GM04503 (cell line): ENCODE measurements around the gene CAMSAP1.

ENCODE experiments used
- DNase-seq: peaks from one replicate; pipeline ENCODE4 v3.0.0-alpha.2; 2012; ENCODE audit warnings: low read depth

The CAMSAP1 gene

DNA sequence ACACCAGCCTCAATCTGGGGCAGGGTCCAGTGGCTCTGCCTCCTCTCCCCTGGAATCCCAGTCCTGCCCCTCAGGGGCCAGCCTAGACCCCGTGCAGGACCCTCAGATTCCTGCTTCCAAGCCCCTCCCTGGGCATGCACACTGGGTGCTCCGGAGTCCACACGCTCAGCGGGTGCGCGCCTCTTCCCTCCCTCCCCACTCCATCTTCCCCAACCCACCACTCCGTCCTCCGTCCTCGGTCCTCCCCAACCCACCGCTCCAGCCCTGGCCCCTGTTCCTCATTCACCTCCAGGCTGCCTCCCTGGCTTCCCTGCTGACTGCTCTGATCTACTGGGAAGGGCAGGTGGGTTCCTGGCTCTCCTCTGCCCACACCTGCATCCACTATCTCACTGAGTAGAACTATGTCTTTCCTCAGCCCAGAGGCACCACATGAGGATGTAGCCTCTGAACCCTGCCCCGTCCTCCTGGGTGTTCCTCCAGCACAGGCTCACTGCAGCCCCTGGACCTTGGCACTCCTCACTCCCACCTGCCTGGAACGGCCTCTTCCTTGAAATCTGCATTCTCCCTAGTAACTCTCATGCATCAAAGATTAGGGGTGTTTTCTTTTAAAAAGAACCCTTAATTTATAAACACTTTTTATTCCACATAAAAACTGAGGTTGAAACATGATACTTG, 92.8 kb downstream of the CAMSAP1 start:
- DNase-seq = no peak

DNA sequence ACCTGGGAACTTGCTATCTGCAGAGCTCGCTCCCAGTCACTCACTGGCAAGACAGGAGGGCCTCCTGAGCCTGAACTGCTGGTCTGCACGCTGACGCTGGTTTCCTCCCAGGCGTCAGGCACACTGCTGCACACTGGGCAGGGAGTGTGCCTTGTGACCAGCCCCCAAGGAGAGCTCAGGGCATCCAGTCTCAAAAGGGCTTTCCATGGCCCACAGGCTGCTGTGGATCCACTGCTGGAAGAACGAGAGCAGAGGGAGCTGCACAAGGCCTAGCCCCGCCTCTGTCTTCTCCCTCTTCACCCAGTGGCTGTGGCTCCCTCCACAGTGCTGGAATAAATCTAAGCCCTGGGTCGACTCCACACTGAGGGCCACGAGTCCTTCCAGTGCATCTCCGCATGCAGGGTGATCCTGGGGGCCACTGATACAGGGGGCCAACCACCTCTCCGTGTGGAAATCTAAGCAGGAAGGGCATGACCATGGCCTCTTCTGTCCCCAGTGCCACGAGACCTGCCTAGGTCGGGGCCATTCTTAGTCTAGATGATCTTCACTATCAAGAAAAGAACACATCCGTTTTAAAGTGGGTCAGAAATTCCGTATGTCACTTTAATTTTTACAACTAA, 93.6 kb downstream of the CAMSAP1 start:
- no peak for DNase-seq

- DNase-seq = no peak
Measured at GRCh38 chr9:135812961-135813360, 94.4 kb downstream of the CAMSAP1 start.

DNA sequence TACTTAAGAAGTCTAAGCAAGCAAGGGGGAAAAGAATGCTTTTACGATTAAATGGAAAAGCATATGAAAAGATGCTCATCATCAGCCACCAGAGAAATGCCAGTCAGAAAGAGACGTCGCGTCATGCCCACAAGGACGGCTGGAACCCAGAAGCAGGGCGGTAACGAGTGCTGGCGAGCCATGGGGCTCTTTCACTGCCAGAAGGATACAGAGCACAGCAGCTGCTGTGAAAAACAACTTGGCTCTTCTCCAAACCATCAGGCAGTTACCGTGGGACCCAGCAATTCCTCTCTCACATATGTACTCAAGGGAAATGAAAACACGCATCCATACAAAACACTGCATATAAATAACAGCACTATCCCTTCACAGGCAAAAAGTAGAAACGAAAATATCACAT, 95.5 kb downstream of the CAMSAP1 start:
- DNase-seq = no peak

DNA sequence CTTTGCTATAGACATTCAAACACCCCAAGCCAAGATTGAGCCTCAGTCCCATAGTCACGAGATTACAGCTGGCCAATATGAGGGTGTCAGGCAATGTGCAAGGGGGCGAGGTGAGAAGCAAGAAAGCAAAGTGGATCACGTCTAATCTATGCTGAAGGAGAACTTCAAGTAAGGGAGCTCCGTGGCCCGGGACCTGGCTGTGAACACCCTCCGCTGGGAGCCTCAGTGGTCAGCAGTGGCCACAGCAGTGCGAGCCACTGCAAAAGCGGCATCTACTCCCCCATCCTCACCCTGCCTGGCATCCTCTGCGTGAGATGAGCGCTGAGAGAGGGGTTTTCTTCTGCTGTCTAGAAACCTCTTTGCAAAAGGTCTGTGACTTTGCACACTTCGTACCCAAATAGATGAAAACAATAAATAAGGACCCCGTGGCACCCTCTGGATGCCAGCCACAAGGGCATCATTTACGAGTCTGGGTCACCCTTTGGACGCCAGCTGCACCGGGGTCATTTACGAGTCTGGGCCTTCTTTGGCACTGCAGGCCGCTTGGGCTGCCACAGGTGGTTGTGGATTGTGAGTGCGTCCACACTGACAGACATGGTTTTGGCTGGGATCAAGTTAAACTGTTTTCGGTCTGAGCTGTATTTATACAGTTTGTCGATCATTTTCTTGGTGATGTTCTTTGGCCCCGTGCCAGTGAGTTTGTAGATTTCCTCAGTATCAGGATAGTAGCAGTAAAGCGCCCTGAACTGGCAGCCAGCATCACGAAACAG, 96.4 kb downstream of the CAMSAP1 start:
- DNase-seq = no peak

DNA sequence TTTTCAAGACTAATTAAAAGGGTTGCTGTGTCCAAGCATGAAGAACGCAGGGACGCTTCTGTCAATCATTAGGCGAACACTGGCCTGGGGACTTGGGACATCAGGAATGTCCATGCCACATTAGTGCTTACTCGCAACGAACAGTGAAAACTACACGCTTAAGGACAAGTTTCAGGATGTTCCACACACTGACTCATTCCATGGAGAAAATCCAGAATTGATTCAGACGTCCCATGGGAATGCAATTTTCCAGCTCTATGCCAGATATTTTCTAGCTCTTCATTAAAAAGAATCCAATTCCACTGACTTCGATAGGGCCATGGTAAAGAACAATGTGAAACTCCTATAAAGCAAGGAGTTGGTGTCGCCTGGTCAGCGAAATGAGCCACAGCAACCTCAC, 98.2 kb downstream of the CAMSAP1 start:
- DNase-seq = peak; percentile 25

GRCh38 chr9:135805422-135806022, 101.8 kb downstream of the CAMSAP1 start:
- no peak for DNase-seq

GRCh38 chr9:135804581-135805421, 102.5 kb downstream of the CAMSAP1 start:
- no peak for DNase-seq

DNA sequence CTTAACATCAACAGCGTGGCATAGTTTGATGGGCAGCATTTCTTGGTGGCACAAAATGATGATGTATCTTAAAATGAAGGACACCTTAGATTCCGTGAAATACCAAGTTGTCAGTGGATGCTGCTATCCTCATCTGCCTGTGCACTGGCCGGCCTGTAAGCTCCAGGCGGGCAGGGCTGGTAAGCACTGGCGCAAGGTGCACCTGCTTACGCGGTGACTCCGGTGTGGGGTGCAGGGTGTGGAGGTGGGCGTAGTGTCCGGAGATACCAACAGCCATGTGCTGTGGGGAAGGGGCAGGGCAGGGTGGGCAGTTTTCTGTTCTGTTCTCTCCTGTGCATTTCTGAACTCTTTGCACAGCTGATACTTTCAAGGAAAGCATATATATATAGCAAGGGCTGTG, 103.9 kb downstream of the CAMSAP1 start:
- DNase-seq = no peak

- no peak for DNase-seq
Measured at GRCh38 chr9:135802876-135803419, 104.4 kb downstream of the CAMSAP1 start.

- DNase-seq = no peak
Measured at GRCh38 chr9:135801070-135801469, 106.3 kb downstream of the CAMSAP1 start.

DNA sequence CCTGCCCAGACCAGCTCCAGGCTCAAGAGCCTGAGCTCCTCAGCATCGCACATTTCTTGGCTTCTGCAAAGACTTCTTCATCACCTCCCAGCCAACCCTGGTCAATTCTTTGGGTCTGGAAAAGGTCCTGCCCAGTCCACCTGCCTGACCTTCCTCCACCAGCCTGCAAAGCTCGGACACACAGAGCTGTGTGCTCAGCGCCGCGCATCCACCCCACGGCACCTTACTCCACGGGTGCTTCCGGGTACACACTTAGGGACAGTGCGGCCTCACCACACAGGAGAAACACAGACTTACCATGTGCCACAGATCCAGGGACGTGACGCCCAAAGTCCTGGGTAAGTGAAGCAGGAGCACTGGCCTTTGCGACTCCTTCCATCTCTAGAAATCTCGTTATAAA, 108.1 kb downstream of the CAMSAP1 start:
- no peak for DNase-seq

GRCh38 chr9:135798263-135798585, 109.1 kb downstream of the CAMSAP1 start:
- DNase-seq = no peak

DNA sequence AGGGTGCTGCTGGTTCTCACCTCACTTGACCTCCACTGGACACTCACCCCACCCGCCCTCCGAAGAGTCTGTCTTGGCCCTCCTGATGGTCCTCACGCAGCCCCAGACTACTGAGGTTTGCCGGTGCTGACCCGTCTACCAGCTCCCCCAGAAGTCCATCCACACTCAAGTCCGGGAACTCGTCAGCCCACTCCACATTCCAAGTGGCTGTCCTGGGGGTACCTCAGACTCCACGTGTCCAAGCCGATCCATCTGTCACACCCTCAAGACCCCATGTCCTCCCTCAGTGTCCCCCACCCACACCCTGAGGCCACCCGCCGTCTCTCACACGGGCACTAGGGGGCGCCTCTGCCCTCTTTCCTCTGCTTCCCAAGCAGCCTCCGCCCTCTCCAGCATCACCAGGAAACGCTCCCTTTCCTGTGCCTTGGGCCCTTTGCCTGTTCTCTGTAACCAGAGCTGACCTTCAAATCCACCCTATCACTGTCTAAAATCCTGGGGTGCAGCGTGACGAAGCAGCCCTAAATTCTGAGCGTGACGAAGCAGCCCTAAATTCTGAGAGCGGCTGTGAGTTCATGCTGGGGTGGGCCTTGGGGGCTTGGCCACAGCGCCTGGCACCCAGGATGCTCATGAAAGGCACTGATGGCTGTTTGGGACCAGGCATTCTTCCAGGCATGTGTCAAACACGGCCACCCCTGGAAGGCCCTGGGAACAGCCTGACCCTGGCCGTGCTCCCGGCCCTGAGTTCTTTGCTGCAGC, 109.7 kb downstream of the CAMSAP1 start:
- no peak for DNase-seq

DNA sequence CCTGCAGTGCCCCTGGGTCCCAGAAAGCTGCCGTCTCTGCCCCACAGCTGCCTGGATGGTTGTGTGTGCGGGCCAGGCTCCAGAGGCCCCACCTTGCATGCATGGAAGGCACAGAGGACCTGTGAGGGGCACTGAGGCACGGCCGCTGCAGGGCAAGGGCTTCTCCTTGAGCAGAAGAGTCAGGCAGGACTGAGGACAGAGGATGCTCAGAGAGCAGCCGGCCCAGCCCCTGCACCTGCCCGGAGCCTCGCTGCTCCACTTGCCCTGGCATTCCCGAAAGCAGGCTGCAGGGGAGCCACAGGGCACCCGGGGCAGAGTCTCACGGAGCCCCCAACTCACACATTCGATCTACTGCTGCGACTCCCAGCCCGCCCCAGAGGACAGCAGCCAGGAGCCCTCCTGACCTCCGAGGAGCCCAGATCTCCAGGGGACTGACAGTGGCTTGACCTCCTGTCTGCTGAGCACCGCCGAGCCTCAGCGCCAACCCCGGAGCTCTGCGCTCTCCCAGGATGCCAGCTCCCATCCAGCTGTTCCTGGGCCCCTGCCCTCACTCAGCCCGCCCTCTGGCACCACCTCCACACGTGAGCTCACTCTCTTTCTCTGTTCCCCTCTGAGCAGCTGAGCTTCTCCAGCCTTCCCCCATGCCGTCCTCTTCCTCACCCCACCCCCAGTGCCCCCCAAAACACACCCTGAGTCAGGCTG, 110.4 kb downstream of the CAMSAP1 start:
- no peak for DNase-seq

DNA sequence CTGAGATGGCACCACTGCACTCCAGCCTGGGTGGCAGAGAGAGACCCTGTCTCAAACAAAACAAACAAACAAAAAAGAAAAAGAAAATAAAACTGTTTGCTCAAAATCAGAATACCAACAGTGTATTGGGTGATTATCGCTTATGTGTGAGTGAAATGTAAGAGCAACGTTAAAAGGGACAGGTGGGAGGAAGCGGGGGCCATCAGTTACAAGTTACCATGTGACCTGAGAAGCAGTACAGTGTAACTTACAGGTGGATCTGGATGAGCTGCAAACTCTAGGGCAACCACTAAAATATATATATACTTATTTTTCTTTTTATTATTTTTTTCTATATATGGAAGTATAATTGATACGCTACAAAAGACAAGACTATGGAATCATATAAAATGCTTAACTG, 112.0 kb downstream of the CAMSAP1 start:
- DNase-seq = no peak

DNA sequence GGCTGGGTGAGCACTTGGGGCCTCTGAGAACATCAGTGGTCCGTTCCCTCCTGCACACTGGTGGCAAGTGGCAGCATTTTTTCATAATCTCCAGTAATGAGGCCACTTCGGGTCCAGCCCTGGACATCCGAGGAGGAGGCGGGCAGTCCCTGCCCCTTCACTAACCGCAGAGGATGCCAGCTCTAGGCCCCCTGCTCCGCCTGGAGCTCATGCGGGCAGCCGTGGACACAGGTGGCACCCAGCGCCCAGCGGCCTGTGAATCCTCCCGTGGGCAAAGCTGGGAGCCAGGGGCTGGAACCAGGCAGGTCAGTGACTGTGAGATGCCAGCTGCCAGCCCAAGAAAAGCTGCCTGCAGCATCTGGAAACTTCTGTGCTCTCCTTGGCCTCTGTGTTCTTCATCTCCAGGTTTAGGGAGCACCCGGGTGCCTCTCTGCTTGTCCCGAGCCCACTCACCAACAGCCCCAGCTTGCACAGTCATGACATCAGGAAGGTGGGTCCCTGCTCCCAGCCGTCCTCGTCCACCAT, 112.9 kb downstream of the CAMSAP1 start:
- DNase-seq = no peak

GRCh38 chr9:135794057-135794335, 113.3 kb downstream of the CAMSAP1 start:
- DNase-seq = no peak

GRCh38 chr9:135793221-135794056, 113.9 kb downstream of the CAMSAP1 start:
- DNase-seq = no peak
